Trophoblast cell (in vitro differentiated cells and primary cell): ENCODE data around the gene ACTN2.

Experiments used
- DNase-seq, 2 donors: peaks; one replicate each; pipeline ENCODE4 v3.0.0-alpha.2; 2016
- H2AFZ ChIP-seq: 2 replicates; pipeline ENCODE4 v1.6.1; 2013; ENCODE audit warnings: low read length, moderate library complexity, mild to moderate bottlenecking; ENCODE audit not compliant: insufficient read depth, poor library complexity
- H2AK5ac ChIP-seq: 2 replicates; pipeline ENCODE4 v1.6.1; 2013; ENCODE audit warnings: mild to moderate bottlenecking, low read length
- H2BK120ac ChIP-seq: 2 replicates; pipeline ENCODE4 v1.6.1; 2013; ENCODE audit warnings: low read length, mild to moderate bottlenecking, moderate library complexity; ENCODE audit not compliant: insufficient read depth, poor library complexity
- H2BK12ac ChIP-seq: 2 replicates; pipeline ENCODE4 v1.6.1; 2013; ENCODE audit warnings: mild to moderate bottlenecking, low read length, moderate library complexity
- H2BK5ac ChIP-seq: 2 replicates; pipeline ENCODE4 v1.6.1; 2013; ENCODE audit warnings: low read length, low read depth, moderate library complexity, mild to moderate bottlenecking; ENCODE audit not compliant: poor library complexity
- H3K14ac ChIP-seq: 2 replicates; pipeline ENCODE4 v1.6.1; 2013; ENCODE audit warnings: mild to moderate bottlenecking, low read length
- H3K18ac ChIP-seq: 2 replicates; pipeline ENCODE4 v1.6.1; 2013; ENCODE audit warnings: mild to moderate bottlenecking, low read length
- H3K23ac ChIP-seq: 2 replicates; pipeline ENCODE4 v1.6.1; 2013; ENCODE audit warnings: low read length
- H3K27ac ChIP-seq: 2 replicates; pipeline ENCODE4 v1.5.1; 2013; ENCODE audit warnings: low read depth, mild to moderate bottlenecking, inconsistent platforms, low read length, moderate library complexity
- H3K27me3 ChIP-seq: 2 replicates; pipeline ENCODE4 v1.6.1; 2013; ENCODE audit warnings: inconsistent platforms, mild to moderate bottlenecking, low read length, moderate library complexity; ENCODE audit not compliant: insufficient read depth
- H3K36me3 ChIP-seq, 2 experiments: 1 replicate in 1 of 2; 2 replicates in 1 of 2; pipeline ENCODE4 v1.6.1; 2013; ENCODE audit warnings: low read length in 2 of 2, mild to moderate bottlenecking in 2 of 2, moderate library complexity in 1 of 2; ENCODE audit not compliant: insufficient read depth in 2 of 2, control insufficient read depth in 1 of 2
- H3K4ac ChIP-seq: 2 replicates; pipeline ENCODE4 v1.6.1; 2013; ENCODE audit warnings: low read depth, mild to moderate bottlenecking, low read length, moderate library complexity
- H3K4me1 ChIP-seq, 2 experiments: 1 replicate in 1 of 2; 2 replicates in 1 of 2; pipeline ENCODE4 v1.6.1; 2013; ENCODE audit warnings: low read length in 2 of 2, mild to moderate bottlenecking in 2 of 2, moderate library complexity in 1 of 2; ENCODE audit not compliant: insufficient read depth in 2 of 2, control insufficient read depth in 1 of 2
- H3K4me2 ChIP-seq: 2 replicates; pipeline ENCODE4 v1.6.1; 2013; ENCODE audit warnings: inconsistent platforms, mild to moderate bottlenecking, low read length, moderate library complexity
- H3K4me3 ChIP-seq: 2 replicates; pipeline ENCODE4 v1.5.1; 2013; ENCODE audit warnings: mild to moderate bottlenecking, low read depth, low read length, inconsistent platforms
- H3K79me1 ChIP-seq: one replicate; pipeline ENCODE4 v1.6.1; 2013; ENCODE audit warnings: low read length
- H3K79me2 ChIP-seq: 2 replicates; pipeline ENCODE4 v1.6.1; 2013; ENCODE audit warnings: low read length, mild to moderate bottlenecking; ENCODE audit not compliant: control insufficient read depth, insufficient read depth, poor library complexity
- H3K9ac ChIP-seq: 2 replicates; pipeline ENCODE4 v1.6.1; 2013; ENCODE audit warnings: mild to moderate bottlenecking, low read length
- H3K9me3 ChIP-seq: 2 replicates; pipeline ENCODE4 v1.6.1; 2013; ENCODE audit warnings: low read depth, mild to moderate bottlenecking, control low read depth, inconsistent platforms, low read length; ENCODE audit not compliant: insufficient read depth
- H4K12ac ChIP-seq: 2 replicates; pipeline ENCODE4 v1.6.1; 2013; ENCODE audit warnings: low read depth, mild to moderate bottlenecking, low read length, moderate library complexity
- H4K8ac ChIP-seq: 2 replicates; pipeline ENCODE4 v1.6.1; 2013; ENCODE audit warnings: low read depth, mild to moderate bottlenecking, low read length, moderate library complexity
- H4K91ac ChIP-seq: one replicate; pipeline ENCODE4 v1.6.1; 2013; ENCODE audit warnings: low read depth, mild to moderate bottlenecking, low read length, moderate library complexity
- WGBS: extraction: QIAGEN DNeasy Blood & Tissue Kit; methylation state at CpG from one replicate; pipeline ENCODE4 v1.1.7; 2013; ENCODE audit warnings: missing lambda C conversion rate; ENCODE audit not compliant: insufficient read length, insufficient coverage; ENCODE audit errors: extremely low coverage; 5-methylcytosine and 5-hydroxymethylcytosine counted together

Gene ACTN2

DNA sequence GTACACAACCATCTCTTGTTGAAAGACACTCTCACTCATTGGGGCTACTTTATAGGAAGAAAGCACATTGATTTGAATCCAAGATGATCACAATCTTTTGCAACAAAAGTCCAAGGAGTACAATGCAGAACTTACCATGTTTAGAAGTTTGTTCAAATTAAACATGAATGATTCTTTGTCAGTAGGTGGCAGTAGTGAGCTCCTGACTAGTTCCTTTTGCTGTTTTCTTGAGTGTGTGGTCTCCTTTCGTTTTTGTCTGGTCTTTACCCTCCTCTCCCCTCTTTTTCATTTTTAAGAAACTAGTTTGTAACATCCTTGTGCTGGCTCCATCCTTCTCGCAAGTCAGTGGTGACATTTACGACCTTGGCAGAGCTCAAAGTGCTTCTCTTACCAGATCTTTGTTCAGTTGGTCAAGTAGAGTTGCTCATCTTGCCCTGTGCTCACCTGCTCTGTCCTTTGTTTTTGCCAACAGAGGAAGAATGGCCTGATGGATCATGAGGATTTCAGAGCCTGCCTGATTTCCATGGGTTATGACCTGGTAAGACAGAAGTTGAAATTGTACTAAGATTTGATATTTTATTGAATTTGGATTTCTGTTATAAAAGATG, 73.1 kb downstream of the ACTN2 start:
- Histone ChIP-seq H4K91ac (no peak overlapping the region), H3K4me2 (no peak overlapping the region), H3K9me3 (no peaks in the 10 kb centered on the region), H2BK12ac (no peak overlapping the region), H4K12ac (no peak overlapping the region), H3K27me3 (no peaks in the 10 kb centered on the region), H3K36me3 (no peaks in the 10 kb centered on the region), H2AK5ac (no peak overlapping the region), H3K9ac (no peak overlapping the region), H2BK5ac (no peak overlapping the region), H3K4me1 (peaks cover 9 to 10% of the 10 kb centered on the region in 2 experiments), H3K18ac (no peak overlapping the region), H2AFZ (no peak overlapping the region), H3K14ac (no peak overlapping the region), H3K79me2 (no peaks in the 10 kb centered on the region), H3K4me3 (no peak overlapping the region), H4K8ac (no peak overlapping the region), H3K79me1 (peaks cover 9% of the 10 kb centered on the region), H3K27ac (no peak overlapping the region), H3K4ac (no peak overlapping the region), H2BK120ac (no peak overlapping the region), H3K23ac (no peak overlapping the region)
- DNase-seq: peak in 1 of 2 donors; percentile 81
- WGBS: no CpG with 5 or more reads among the region's 3 CpGs

DNA sequence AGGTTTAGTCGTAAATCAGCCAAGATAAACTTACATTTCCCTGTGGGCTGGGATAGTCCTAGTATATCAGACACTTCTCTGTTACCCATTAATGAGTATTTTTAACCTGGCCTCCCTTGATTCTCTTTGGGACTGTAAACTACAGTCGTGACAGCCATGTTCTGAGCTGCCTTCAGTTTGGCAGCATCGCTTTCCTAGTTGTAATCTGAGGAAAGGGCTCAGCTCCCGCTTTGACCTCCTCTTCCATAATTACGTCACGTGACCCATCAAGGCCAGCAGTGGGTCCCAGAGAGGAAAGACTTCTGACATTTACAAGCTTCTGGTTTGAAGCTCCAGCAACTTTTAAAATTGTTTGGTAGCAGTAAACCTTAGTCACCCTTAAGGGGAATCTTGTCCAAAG, 74.2 kb downstream of the ACTN2 start:
- no peak overlapping the region for H2BK120ac ChIP-seq
- no peak overlapping the region for H2BK12ac ChIP-seq
- no peak overlapping the region for H3K4ac ChIP-seq
- no peak for DNase-seq
- no peaks in the 10 kb centered on the region for H3K27me3 ChIP-seq
- H4K8ac ChIP-seq: no peak overlapping the region
- H3K18ac ChIP-seq: no peak overlapping the region
- no peaks in the 10 kb centered on the region for H3K9me3 ChIP-seq
- no peak overlapping the region for H3K4me2 ChIP-seq
- no CpG with 5 or more reads among the region's 6 CpGs for WGBS
- no peak overlapping the region for H3K9ac ChIP-seq
- H3K79me2 ChIP-seq: no peaks in the 10 kb centered on the region
- no peak overlapping the region for H3K23ac ChIP-seq
- no peak overlapping the region for H3K4me3 ChIP-seq
- peaks cover 1% of the 10 kb centered on the region for H3K79me1 ChIP-seq
- no peak overlapping the region for H3K14ac ChIP-seq
- no peak overlapping the region for H4K12ac ChIP-seq
- H4K91ac ChIP-seq: no peak overlapping the region
- no peak overlapping the region for H3K27ac ChIP-seq
- no peaks in the 10 kb centered on the region for H3K36me3 ChIP-seq
- H3K4me1 ChIP-seq: peaks cover 0 to 2% of the 10 kb centered on the region in 2 experiments
- no peak overlapping the region for H2BK5ac ChIP-seq
- no peak overlapping the region for H2AFZ ChIP-seq
- no peak overlapping the region for H2AK5ac ChIP-seq

DNA sequence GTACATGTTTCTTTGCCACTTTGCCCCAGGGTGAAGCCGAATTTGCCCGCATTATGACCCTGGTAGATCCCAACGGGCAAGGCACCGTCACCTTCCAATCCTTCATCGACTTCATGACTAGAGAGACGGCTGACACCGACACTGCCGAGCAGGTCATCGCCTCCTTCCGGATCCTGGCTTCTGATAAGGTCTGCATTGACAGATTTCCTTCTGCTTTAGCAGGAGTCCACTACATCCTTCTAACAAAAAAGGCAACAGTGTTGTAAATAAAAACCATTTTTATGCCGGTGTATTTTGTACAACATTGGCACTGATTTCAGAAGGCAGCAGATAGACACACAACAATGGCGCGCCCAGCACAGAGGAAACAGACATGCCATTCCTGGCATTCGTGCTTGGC, 74.7 kb downstream of the ACTN2 start:
- H4K12ac ChIP-seq: no peak overlapping the region
- H3K4me1 ChIP-seq: peaks cover 0 to 2% of the 10 kb centered on the region in 2 experiments
- H3K36me3 ChIP-seq: no peaks in the 10 kb centered on the region
- H3K23ac ChIP-seq: no peak overlapping the region
- no peak for DNase-seq
- H3K4me2 ChIP-seq: no peak overlapping the region
- H2AK5ac ChIP-seq: no peak overlapping the region
- H4K91ac ChIP-seq: peak overlapping the region; percentile 10
- H3K9me3 ChIP-seq: no peaks in the 10 kb centered on the region
- WGBS: no CpG with 5 or more reads among the region's 14 CpGs
- H3K79me1 ChIP-seq: peaks cover 1% of the 10 kb centered on the region
- no peak overlapping the region for H3K9ac ChIP-seq
- H3K18ac ChIP-seq: no peak overlapping the region
- H4K8ac ChIP-seq: no peak overlapping the region
- peak overlapping the region; percentile 22 for H2BK5ac ChIP-seq
- no peak overlapping the region for H3K27ac ChIP-seq
- no peak overlapping the region for H3K14ac ChIP-seq
- H3K79me2 ChIP-seq: no peaks in the 10 kb centered on the region
- no peak overlapping the region for H3K4me3 ChIP-seq
- no peak overlapping the region for H2AFZ ChIP-seq
- H2BK120ac ChIP-seq: no peak overlapping the region
- H3K27me3 ChIP-seq: no peaks in the 10 kb centered on the region
- no peak overlapping the region for H3K4ac ChIP-seq
- no peak overlapping the region for H2BK12ac ChIP-seq

DNA sequence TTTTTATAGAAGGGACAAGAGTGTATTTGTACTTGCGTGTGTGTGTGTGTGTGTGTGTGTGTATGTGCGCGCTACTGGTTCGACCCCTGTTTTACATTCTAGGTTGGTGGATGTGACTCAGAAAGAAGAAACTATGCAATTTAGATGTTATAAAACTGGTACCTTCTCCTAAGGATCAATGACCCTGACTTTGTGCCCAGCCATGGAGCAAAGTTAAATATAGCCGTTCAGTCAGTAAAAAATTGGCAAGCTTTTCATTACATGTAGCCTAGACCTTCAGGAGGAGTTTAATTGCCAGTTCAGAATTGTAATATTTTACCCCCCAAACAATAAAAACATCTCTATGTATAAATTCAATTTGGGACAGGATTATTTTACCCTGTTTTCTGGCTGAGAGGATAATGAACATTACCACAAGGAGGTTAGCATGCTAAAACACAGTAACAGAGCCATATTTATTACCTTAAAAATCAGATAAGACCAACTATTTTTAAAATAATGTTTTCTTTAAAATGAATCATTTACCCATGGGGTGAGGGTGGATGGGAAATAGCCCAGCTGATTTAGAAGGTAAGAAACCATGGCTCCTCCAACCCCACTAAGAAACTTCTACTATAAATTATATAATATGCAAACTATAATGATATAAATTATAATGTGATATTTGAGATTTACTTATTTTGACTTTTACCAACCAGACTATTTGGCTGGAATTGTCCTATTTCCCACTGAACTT, 75.3 kb downstream of the ACTN2 start:
- H3K18ac ChIP-seq: no peak overlapping the region
- no peak overlapping the region for H2AFZ ChIP-seq
- no peak overlapping the region for H4K12ac ChIP-seq
- no CpG with 5 or more reads among the region's 5 CpGs for WGBS
- no peak overlapping the region for H2AK5ac ChIP-seq
- H3K14ac ChIP-seq: no peak overlapping the region
- H3K4ac ChIP-seq: no peak overlapping the region
- H2BK12ac ChIP-seq: no peak overlapping the region
- H2BK5ac ChIP-seq: no peak overlapping the region
- no peaks in the 10 kb centered on the region for H3K9me3 ChIP-seq
- peaks cover 0 to 4% of the 10 kb centered on the region in 2 experiments for H3K4me1 ChIP-seq
- no peak overlapping the region for H3K4me2 ChIP-seq
- H2BK120ac ChIP-seq: no peak overlapping the region
- H3K23ac ChIP-seq: no peak overlapping the region
- H3K27me3 ChIP-seq: no peaks in the 10 kb centered on the region
- H3K79me1 ChIP-seq: peaks cover 1% of the 10 kb centered on the region
- no peak overlapping the region for H4K8ac ChIP-seq
- DNase-seq: no peak
- H3K4me3 ChIP-seq: no peak overlapping the region
- no peaks in the 10 kb centered on the region for H3K36me3 ChIP-seq
- H3K9ac ChIP-seq: no peak overlapping the region
- no peak overlapping the region for H4K91ac ChIP-seq
- no peaks in the 10 kb centered on the region for H3K79me2 ChIP-seq
- no peak overlapping the region for H3K27ac ChIP-seq
